ENCODE results near the gene SLC37A1.

- TF ChIP-seq TFAP4 (IDR thresholded peaks at IDR 0.05; ENCODE audit: borderline replicate concordance, low read depth), result no peak
- TF ChIP-seq ZNF567 (CRISPR knock-in tag; IDR thresholded peaks at IDR 0.05; ENCODE audit: borderline replicate concordance), result no peak
- TF ChIP-seq NCOA2 (CRISPR knock-in tag; IDR thresholded peaks at IDR 0.05), result no peak
- no peak for TF ChIP-seq POLR2A (IDR thresholded peaks at IDR 0.05; ENCODE audit: insufficient read depth in 1 of 2, low read depth in 2 of 2, low read length in 2 of 2)
- TF ChIP-seq TCF7L2 (IDR thresholded peaks at IDR 0.05; ENCODE audit: low read depth, low read length), result no peak
- TF ChIP-seq ZNF232 (CRISPR knock-in tag; IDR thresholded peaks at IDR 0.05; ENCODE audit: borderline replicate concordance), result no peak
- no peak for TF ChIP-seq ZNF121 (CRISPR knock-in tag; IDR thresholded peaks at IDR 0.05)
- TF ChIP-seq TFDP1 (CRISPR knock-in tag; IDR thresholded peaks at IDR 0.05; ENCODE audit: borderline replicate concordance), result no peak
- no peak for TF ChIP-seq ATF2 (CRISPR knock-in tag; IDR thresholded peaks at IDR 0.05)
- no peak for TF ChIP-seq TBX2 (CRISPR knock-in tag; IDR thresholded peaks at IDR 0.05; ENCODE audit: borderline replicate concordance)
- TF ChIP-seq HMG20B (CRISPR knock-in tag; conservative IDR thresholded peaks at IDR 0.05), result no peak
- TF ChIP-seq ZNF274 (CRISPR knock-in tag; IDR thresholded peaks at IDR 0.05), result no peak
- no peak for TF ChIP-seq NFYC (CRISPR knock-in tag; IDR thresholded peaks at IDR 0.05)
Observed at GRCh38 chr21:42559326-42559725, 45.7 kb downstream of the SLC37A1 start.

All from HepG2 (cell line).